ENCODE results near the gene MYH7.

Gene MYH7

DNA sequence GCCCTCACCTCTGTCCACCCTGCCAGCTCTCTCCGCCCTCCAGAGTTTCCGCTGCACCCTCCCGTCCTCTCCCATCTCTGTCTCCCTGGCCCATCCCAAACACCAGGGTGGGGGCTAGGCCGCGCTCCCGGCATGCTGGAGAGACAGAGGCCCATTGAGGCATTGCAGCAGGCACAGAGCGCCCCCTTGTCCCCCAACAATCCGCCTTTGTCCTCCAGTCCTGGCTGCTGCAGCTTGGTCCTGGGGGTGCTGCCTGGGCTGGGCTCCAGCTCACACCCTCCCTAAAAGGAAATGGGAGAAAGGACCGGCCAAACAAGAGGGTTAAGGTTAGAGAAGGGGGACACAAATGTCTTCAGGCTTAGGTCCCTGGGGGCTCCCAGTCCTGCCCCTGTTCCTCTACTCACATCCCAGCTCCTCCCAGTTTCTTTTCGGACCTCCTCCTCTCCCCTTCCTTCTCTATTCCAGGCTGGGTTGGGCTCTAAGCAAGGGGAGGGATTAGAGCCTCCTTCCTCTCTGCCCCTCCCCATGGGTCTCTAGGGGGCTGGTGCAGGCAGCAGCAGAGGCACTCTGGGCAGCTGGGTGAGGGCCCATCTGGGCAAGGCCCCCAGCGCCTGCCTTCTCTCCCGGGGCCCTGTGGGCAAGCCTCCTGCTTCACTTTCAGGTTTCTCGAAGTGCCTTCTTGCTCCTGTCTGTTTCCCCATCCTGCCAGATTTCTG lies 58.8 kb downstream of the MYH7 start, which contains the start of gene CMTM5:
CMTM5 (plus strand) TSS at position 565 of the 716 bp plus-strand sequence. CDS start 206 bp downstream, outside the sequence.
- Mint-ChIP-seq H3K4me3 (no peak within 1 kb of the TSS), H3K4me1 (ENCODE audit: low read depth) (peaks cover 3% of the 10 kb centered on the region), H3K27me3 (ENCODE audit: low read depth) (peaks cover 1% of the 10 kb centered on the region), H3K36me3 (ENCODE audit: low read depth) (no peaks in the 10 kb centered on the region), H3K27ac (no peak within 1 kb of the TSS), H3K9me3 (no peaks in the 10 kb centered on the region)

DNA sequence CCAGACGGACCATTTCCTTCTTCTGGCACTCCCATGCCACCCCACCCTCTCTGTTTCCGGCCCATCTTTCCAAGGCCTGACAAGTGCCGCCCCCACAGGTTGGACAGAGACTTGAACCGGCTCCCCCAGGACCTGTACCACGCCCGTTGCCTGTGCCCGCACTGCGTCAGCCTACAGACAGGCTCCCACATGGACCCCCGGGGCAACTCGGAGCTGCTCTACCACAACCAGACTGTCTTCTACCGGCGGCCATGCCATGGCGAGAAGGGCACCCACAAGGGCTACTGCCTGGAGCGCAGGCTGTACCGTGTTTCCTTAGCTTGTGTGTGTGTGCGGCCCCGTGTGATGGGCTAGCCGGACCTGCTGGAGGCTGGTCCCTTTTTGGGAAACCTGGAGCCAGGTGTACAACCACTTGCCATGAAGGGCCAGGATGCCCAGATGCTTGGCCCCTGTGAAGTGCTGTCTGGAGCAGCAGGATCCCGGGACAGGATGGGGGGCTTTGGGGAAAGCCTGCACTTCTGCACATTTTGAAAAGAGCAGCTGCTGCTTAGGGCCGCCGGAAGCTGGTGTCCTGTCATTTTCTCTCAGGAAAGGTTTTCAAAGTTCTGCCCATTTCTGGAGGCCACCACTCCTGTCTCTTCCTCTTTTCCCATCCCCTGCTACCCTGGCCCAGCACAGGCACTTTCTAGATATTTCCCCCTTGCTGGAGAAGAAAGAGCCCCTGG lies 59.8 kb downstream of the MYH7 start:
- Mint-ChIP-seq H3K4me3 (no peak overlapping the region), H3K4me1 (ENCODE audit: low read depth) (peaks cover 5% of the 10 kb centered on the region), H3K9me3 (no peaks in the 10 kb centered on the region), H3K27me3 (ENCODE audit: low read depth) (no peaks in the 10 kb centered on the region), H3K27ac (no peak overlapping the region), H3K36me3 (ENCODE audit: low read depth) (no peaks in the 10 kb centered on the region)

DNA sequence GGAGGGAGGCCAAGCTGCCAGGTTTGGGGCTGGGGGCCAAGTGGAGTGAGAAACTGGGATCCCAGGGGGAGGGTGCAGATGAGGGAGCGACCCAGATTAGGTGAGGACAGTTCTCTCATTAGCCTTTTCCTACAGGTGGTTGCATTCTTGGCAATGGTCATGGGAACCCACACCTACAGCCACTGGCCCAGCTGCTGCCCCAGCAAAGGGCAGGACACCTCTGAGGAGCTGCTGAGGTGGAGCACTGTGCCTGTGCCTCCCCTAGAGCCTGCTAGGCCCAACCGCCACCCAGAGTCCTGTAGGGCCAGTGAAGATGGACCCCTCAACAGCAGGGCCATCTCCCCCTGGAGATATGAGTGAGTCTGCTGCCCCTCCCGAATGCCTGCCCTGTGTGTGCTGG lies 62.4 kb downstream of the MYH7 start:
- no peaks in the 10 kb centered on the region for H3K36me3 Mint-ChIP-seq (ENCODE audit: low read depth)
- peaks cover 13% of the 10 kb centered on the region for H3K27me3 Mint-ChIP-seq (ENCODE audit: low read depth)
- no peaks in the 10 kb centered on the region for H3K9me3 Mint-ChIP-seq
- H3K4me3 Mint-ChIP-seq, result no peak overlapping the region
- H3K4me1 Mint-ChIP-seq (ENCODE audit: low read depth), result peaks cover 5% of the 10 kb centered on the region
- no peak overlapping the region for H3K27ac Mint-ChIP-seq

DNA sequence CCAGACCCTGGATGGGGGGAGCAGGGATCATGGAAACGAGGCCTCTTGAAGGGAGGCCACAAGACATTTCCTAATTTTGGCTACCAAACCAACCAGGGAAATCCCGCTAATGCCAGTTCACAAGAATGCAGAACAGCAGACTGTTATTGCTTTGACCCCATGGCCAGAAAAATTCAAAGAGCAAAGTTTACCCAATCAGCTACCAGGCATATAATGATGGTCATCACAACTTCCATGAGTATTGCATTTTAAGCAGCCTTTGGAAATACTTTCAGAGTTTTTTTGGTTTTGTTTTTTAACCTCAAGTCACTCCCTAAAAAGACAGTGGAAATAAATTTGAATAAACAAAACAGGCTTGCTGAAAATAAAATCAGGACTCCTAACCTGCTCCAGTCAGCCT lies 63.0 kb downstream of the MYH7 start, which contains the start of gene IL25:
IL25 (plus strand) TSS at position 301 of the 400 bp plus-strand sequence.
- Mint-ChIP-seq H3K36me3 (ENCODE audit: low read depth) (no peaks in the 10 kb centered on the region), H3K9me3 (no peaks in the 10 kb centered on the region), H3K4me3 (no peak within 1 kb of the TSS), H3K4me1 (ENCODE audit: low read depth) (peaks cover 5% of the 10 kb centered on the region), H3K27ac (no peak within 1 kb of the TSS), H3K27me3 (ENCODE audit: low read depth) (peaks cover 18% of the 10 kb centered on the region)

DNA sequence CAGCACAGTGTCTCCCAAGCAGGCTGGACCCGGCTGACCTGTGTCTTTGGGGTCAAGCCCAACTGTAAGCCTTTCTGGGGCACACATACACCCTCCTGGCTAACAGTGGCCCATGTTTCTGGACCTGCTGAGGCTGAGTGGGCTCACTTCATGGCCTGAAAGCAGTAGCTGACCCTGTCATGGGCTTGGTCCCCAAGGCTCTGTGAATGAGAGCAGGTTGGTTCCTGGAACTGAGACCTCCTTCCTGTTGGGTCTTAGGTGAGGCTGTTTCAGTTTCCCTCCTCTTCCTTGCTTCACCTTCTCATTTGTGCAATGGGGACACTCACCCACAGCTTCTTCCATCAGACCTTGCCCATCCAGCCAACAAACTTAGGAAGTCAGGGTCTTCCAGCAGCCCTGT lies 63.6 kb downstream of the MYH7 start:
- Mint-ChIP-seq H3K4me3 (no peak overlapping the region), H3K27me3 (ENCODE audit: low read depth) (peaks cover 25% of the 10 kb centered on the region), H3K9me3 (no peaks in the 10 kb centered on the region), H3K4me1 (ENCODE audit: low read depth) (peaks cover 5% of the 10 kb centered on the region), H3K27ac (no peak overlapping the region), H3K36me3 (ENCODE audit: low read depth) (no peaks in the 10 kb centered on the region)

DNA sequence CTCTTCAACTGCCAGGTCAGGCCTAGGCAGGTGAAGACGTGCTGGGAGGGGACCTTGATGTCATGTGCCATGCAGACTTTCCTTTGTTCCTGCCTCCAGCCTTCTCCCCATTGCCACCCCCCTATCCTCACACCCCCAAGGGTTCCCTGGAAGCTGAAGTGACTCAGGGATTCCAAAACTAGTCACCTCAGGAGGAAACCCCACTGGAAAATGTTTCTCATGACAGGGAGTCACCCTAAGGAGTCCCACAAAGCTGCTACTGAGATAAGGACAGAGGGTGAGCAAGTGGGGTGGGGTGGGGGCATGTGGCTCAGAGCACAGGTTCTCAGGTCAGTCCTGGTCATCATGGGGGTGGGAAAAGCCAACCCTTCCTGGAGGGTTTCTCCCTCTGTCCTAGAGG lies 65.2 kb downstream of the MYH7 start:
- Mint-ChIP-seq H3K36me3 (ENCODE audit: low read depth) (no peaks in the 10 kb centered on the region), H3K4me3 (no peak overlapping the region), H3K27me3 (ENCODE audit: low read depth) (peaks cover 29% of the 10 kb centered on the region), H3K27ac (no peak overlapping the region), H3K9me3 (no peaks in the 10 kb centered on the region), H3K4me1 (ENCODE audit: low read depth) (peaks cover 5% of the 10 kb centered on the region)

DNA sequence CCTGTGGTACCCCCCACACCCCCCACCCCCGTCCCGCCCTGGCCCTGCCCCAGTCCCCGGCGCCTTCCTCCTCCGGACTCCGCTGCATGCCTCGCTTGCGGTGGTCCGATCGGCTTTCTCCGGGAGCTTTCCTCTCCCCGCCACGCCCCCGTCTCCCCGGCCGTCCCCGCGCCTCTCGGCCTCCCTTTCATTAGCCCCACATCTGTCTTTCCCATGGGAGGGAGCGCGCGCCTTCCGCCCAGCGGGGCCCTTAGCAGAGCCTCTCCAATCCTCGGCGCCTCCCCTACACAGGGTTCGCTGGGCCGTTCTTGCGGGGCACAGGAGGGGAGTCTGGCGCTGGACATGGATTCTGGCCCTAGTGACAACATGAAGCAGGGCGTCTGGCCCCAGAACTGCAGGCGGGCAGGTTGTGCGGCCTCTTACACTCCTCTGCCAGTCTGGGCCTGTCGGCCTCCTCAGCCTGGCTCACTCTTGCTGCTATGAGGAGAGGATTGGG lies 69.0 kb downstream of the MYH7 start:
- H3K4me1 Mint-ChIP-seq (ENCODE audit: low read depth), result peaks cover under 1% of the 10 kb centered on the region
- H3K9me3 Mint-ChIP-seq, result no peaks in the 10 kb centered on the region
- H3K4me3 Mint-ChIP-seq, result no peak overlapping the region
- peaks cover 49% of the 10 kb centered on the region for H3K27me3 Mint-ChIP-seq (ENCODE audit: low read depth)
- no peak overlapping the region for H3K27ac Mint-ChIP-seq
- H3K36me3 Mint-ChIP-seq (ENCODE audit: low read depth), result no peaks in the 10 kb centered on the region

DNA sequence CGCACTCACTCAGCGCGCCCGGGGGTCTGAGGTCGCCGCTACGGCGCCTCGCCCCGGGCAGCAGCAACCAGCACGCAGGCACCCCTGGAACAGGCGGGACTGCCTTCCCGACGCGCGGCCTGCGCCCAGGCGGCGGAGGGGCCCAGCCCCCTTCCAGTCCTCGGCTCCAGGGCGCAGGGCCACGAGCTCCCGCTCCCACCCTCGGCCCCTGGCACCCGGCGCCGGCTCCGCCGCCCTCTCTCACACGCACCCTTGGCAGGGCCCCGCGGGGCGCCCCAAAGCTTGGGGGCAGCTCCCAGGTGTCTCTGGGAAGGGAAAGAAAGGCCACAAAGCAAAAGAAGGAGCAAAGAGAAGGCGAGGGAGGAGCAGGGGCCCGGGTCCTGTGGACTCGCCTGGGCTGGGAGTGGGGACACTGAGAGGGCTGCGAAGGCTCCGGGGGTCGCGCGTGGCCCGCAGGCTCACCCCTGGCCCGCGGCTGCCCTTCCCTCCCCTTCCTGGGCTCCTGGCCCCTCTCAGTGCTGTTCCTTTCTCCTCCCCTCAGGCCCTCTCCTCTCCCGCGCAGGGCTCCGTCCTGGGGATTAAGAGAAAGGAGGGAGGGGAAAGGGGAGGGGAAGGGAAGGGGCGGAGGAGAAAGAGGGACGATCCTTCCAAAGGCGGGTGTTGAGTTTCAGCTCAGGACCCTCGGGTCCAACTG lies 69.6 kb downstream of the MYH7 start:
- peaks cover 49% of the 10 kb centered on the region for H3K27me3 Mint-ChIP-seq (ENCODE audit: low read depth)
- no peaks in the 10 kb centered on the region for H3K36me3 Mint-ChIP-seq (ENCODE audit: low read depth)
- no peak overlapping the region for H3K27ac Mint-ChIP-seq
- H3K4me3 Mint-ChIP-seq, result no peak overlapping the region
- no peaks in the 10 kb centered on the region for H3K4me1 Mint-ChIP-seq (ENCODE audit: low read depth)
- no peaks in the 10 kb centered on the region for H3K9me3 Mint-ChIP-seq

DNA sequence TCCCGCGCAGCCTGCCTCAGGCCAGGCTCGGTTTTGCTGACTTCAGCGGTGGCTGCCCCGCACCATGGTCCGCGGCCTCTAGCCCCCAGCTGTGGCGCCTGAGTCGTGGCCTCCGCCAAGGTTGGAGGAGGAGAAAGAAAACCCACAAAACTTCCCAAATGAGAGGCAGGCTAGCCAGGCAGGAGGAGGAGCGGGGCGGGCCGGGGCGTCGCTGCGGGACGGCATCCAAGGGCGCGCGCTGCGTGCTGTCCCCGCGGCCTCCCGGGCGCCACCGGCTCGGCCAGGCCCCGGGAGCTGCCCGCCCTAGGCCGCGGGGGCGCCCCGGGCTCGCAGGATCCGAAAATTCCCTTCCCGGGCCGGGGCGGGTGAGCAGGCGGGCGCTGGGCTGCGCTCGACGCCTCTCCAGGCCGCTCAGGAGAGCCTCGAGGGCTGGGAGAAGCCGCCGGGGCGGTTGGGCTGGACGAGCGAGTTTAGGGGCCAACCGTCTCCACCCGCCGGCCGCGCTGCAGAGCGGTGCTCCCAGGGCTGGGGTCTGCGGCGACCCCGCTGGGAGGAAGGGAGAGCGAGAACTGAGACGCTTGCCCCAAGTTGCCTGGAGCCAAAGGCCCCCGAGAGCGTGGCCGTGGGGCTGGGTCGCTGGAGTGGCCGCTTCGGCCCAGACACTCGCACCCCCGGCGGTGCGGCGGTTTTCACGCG lies 70.3 kb downstream of the MYH7 start, which contains the start of gene EFS:
EFS (minus strand) TSS at position 137 of the 696 bp plus-strand sequence. CDS start 147 bp downstream, outside the sequence.
- Mint-ChIP-seq H3K9me3 (no peaks in the 10 kb centered on the region), H3K4me3 (no peak within 1 kb of the TSS), H3K27me3 (ENCODE audit: low read depth) (peaks cover 49% of the 10 kb centered on the region)

DNA sequence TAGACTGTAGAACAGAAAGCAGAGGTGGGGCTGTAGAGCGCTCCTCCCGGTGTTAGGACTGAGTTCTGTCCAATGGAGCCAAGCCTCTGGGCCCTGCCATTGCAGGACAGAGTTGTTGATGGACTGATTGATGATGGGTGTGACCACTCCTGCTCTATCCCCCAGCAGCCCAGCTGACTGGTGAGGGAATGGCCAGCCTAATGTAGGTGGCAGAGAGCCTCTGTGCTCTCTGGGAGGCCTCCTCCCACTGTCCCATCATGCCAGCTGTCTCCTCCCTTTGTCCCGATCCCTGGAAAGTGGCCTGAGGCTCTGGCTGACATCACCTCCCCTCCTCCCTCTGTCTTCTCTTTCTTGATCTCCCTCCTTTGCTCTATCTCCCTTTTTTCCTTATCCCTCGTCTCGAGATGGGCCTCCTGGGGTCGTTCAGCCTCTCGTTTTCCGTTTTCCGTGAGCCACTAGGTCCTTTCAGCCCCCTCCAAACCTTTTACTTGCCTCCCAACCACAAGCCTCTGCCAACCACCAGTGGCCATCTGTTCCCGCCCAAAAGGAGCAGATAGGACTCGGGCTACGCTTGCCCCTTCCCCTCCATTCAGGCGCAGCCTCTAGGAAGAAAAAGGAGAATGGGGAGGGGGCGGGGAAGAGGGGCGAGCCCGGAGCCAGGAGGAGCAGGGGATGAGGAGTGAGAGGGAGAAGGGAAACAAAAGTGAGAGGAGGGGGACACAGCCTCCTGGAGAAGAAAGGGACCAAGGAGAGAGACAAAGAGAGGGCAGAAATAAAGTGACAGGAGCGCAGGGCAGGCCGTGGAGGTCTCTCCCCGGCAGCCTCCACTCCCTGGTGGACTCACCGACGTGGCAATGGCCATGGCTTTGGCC lies 71.1 kb downstream of the MYH7 start:
- Mint-ChIP-seq H3K9me3 (no peaks in the 10 kb centered on the region), H3K4me3 (no peak overlapping the region)

More for the DNA sequence above, 70.3 kb downstream of the MYH7 start, which contains the start of gene EFS:
- no peaks in the 10 kb centered on the region for H3K4me1 Mint-ChIP-seq (ENCODE audit: low read depth)
- peak within 1 kb of the TSS; percentile 18 for H3K27ac Mint-ChIP-seq
- no peaks in the 10 kb centered on the region for H3K36me3 Mint-ChIP-seq (ENCODE audit: low read depth)

More for the DNA sequence above, 71.1 kb downstream of the MYH7 start:
- Mint-ChIP-seq H3K27me3 (ENCODE audit: low read depth) (peaks cover 49% of the 10 kb centered on the region), H3K27ac (peak overlapping the region; percentile 18), H3K4me1 (ENCODE audit: low read depth) (no peaks in the 10 kb centered on the region), H3K36me3 (ENCODE audit: low read depth) (no peaks in the 10 kb centered on the region)
